HG03442 (cell line): Measurements from ENCODE around the gene CD7.
"Not testable (repeated sequence)": the region's sequence is repeated elsewhere in the genome, so short reads cannot be mapped to it uniquely, and the experiment has no call there.

ENCODE experiments used
- ATAC-seq: cut with Tn5 transposase; IDR thresholded peaks from one replicate; pipeline ENCODE4 v1.9.1; 2021; ENCODE audit warnings: mild to moderate bottlenecking, moderate library complexity; ENCODE audit not compliant: unreplicated experiment

CD7 gene

GRCh38 chr17:82317394-82318168, at the start of gene CD7:
CD7 (minus strand) TSS chr17:82317608; CDS start chr17:82317495, 113 bp downstream.
- ATAC-seq: no peak

- ATAC-seq: no peak
Observed at GRCh38 chr17:82366749-82367148, 49.3 kb upstream of the CD7 start.

GRCh38 chr17:82365606-82366295, 48.3 kb upstream of the CD7 start:
- no peak for ATAC-seq

GRCh38 chr17:82361885-82362633, 44.7 kb upstream of the CD7 start:
- ATAC-seq: no peak

GRCh38 chr17:82359451-82360074, 42.2 kb upstream of the CD7 start:
- ATAC-seq: not testable (repeated sequence)

GRCh38 chr17:82358465-82359350, 41.3 kb upstream of the CD7 start, which contains the start of gene TEX19:
TEX19 (plus strand) TSS chr17:82359247; CDS start chr17:82362151, 2,904 bp downstream.
- ATAC-seq: no peak

- ATAC-seq: no peak
Observed at GRCh38 chr17:82357394-82357793, 40.0 kb upstream of the CD7 start.

GRCh38 chr17:82356845-82357355, 39.5 kb upstream of the CD7 start:
- ATAC-seq: no peak

- no peak for ATAC-seq
Observed at GRCh38 chr17:82355770-82356427, 38.5 kb upstream of the CD7 start.

- no peak for ATAC-seq
Observed at GRCh38 chr17:82354804-82355308, 37.4 kb upstream of the CD7 start.

GRCh38 chr17:82353484-82353883, 36.1 kb upstream of the CD7 start:
- no peak for ATAC-seq

GRCh38 chr17:82351713-82352488, 34.5 kb upstream of the CD7 start:
- no peak for ATAC-seq

GRCh38 chr17:82351254-82351712, 33.9 kb upstream of the CD7 start:
- ATAC-seq: no peak

GRCh38 chr17:82350182-82351030, 33.0 kb upstream of the CD7 start:
- no peak for ATAC-seq

GRCh38 chr17:82349287-82349701, 31.9 kb upstream of the CD7 start:
- ATAC-seq: no peak

GRCh38 chr17:82348866-82349265, 31.5 kb upstream of the CD7 start:
- ATAC-seq: no peak

GRCh38 chr17:82348434-82348833, 31.0 kb upstream of the CD7 start:
- no peak for ATAC-seq
